Stimulated activated CD4-positive, alpha-beta T cell treated with anti-CD3 and anti-CD28 coated beads, TNF-alpha, amount 100 ng/mL, for 24 hours (primary cell): ENCODE measurements around the gene TBC1D16.

Source experiments
- DNase-seq, 3 experiments: peaks; one replicate each; pipeline ENCODE4 v3.0.0-alpha.2; 2020; ENCODE audit warnings: low read depth in 3 of 3

The TBC1D16 gene

GRCh38 chr17:79928502-79929256 is 107.0 kb downstream of the TBC1D16 start:
- no peak for DNase-seq

GRCh38 chr17:79927688-79928501 is 107.8 kb downstream of the TBC1D16 start:
- DNase-seq: no peak

- DNase-seq: no peak
Measured at GRCh38 chr17:79927136-79927661, 108.5 kb downstream of the TBC1D16 start.

DNA sequence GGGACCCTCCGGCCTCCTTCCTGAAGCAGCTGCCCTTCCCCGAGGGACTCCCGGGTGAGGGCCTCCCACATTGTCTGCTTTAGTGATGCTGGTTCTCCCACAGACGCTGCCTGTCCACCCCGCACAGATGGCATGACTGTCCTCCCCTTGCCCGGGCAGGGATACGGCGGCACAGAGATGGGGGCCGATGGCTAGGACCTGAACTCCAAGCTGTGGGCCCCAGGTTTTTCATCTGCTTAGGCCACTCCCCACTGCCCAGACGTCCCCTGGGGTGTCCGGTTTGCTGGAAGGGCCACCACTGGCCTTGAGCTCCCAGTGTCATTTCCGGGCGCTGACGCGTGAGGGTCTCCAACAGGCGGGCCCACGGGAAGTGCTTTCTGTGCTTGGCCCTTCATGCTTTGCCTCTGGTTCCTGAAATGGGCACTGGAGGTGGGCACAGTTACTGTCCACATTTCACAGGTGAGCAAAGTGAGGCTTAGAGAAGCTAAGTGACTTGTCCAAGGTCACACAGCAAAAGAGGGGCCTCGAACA is 109.0 kb downstream of the TBC1D16 start:
- DNase-seq: no peak

DNA sequence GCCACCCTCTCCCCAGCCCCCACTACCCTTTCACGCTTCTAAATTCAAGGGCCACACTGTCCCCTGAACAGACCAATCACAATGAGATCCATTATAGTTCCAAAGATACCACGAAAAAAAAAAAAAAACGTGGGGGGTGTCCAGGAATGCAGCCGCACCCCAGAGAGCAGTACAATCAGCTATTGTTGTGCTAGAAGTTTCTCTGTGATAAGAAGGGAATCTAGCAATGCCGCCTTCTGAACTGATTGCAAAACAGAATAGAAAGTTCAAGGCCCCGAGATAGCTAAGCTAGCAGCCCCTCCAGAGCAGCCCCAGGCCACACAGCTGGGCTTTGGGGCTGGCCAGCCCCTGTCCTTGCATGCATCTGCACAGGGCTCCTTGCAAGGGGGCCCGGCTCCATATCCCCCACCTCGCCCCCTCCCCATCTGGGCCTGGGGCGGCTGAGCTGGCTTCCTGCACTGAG is 109.5 kb downstream of the TBC1D16 start:
- DNase-seq: no peak

DNA sequence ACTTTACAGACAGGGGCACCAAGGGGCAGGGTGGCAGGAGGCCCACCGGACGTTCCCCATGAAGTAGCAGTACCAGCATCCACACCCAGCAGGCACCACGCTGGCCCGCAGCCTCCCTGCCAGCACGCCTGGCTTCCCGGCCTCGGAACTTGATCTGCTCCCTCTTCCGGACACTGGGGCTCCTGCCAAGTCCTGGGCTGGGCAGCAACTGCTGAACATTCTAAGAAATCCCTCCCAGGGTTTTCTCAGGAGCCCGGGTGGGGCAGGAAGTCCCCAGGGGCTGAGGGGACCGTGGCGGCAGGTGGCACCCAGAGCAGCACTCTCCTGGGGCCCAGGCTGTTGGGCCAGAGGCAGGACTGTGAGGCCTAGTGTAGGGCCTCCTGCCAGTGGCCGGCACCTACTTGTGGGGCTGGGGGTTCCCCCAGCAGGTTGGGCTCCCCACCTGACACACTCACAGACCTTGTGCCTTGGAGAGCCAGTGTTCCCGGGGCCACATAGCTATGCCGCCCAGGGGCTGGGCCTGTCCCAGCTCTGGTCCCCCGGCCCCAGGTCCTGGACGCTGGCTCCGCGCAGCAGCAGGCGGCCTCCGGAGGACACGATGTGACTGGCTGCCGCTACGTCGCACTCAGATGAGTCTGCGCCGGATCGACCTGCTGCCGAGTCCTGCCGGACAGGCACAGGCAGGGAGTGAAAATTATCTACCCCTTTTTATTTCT is 110.3 kb downstream of the TBC1D16 start:
- no peak for DNase-seq

- DNase-seq: no peak
Measured at GRCh38 chr17:79924639-79924976, 111.1 kb downstream of the TBC1D16 start.

GRCh38 chr17:79923974-79924638 is 111.6 kb downstream of the TBC1D16 start:
- DNase-seq: peak in 2 of 3 experiments; percentile 18 to 51

DNA sequence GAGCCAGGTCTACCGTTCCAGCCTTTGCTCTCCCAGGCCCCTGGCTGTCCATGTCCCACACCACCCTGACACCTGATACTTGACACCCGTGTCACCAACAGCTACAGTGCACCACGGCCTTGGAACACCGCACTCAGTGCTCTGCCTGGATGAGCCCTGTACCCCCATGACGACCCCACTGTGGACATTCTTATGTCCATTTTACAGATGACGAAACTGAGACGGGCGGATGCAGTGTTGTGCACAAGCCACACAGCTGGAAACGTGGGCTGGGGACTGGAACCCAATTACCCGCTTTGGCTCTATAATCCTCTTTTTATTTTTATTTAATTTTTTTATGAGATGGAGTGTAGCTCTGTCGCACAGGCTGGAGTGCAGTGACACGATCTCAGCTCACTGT is 112.9 kb downstream of the TBC1D16 start:
- DNase-seq: no peak

GRCh38 chr17:79922116-79922601 is 113.5 kb downstream of the TBC1D16 start:
- DNase-seq: no peak

GRCh38 chr17:79921411-79922115 is 114.1 kb downstream of the TBC1D16 start:
- DNase-seq: no peak

DNA sequence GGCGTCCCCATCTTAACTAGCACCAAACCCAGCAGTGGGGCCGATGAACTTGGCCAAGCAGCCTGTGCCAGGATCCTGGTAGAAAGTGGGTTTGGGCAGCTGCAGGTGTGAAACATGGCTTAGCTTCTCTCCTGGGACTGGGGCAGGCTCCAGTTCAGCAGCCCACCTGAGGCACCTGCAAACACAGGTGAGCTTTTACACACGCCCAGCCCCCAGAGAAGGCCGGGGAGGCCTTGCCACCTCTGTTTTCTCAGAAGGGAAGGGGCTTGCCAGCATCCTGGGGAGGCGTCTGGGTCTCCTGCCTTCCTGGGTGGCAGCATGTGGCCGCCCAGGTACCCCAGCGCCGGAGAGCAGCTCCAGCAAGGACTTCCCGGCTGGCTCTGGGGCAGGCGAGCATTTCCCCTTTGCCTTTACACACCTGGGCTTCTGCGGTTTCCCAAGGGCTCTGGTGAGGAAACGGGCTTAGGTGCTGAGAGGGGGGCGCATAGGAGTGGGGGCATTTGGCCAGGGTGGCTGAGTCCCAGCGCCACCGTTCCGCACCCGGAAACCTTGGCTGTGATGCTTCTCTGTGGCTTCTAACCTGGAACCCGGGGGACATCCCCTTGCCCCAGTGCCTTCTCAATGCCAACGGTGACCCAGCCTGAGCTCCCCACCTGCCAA is 114.8 kb downstream of the TBC1D16 start:
- DNase-seq: no peak

DNA sequence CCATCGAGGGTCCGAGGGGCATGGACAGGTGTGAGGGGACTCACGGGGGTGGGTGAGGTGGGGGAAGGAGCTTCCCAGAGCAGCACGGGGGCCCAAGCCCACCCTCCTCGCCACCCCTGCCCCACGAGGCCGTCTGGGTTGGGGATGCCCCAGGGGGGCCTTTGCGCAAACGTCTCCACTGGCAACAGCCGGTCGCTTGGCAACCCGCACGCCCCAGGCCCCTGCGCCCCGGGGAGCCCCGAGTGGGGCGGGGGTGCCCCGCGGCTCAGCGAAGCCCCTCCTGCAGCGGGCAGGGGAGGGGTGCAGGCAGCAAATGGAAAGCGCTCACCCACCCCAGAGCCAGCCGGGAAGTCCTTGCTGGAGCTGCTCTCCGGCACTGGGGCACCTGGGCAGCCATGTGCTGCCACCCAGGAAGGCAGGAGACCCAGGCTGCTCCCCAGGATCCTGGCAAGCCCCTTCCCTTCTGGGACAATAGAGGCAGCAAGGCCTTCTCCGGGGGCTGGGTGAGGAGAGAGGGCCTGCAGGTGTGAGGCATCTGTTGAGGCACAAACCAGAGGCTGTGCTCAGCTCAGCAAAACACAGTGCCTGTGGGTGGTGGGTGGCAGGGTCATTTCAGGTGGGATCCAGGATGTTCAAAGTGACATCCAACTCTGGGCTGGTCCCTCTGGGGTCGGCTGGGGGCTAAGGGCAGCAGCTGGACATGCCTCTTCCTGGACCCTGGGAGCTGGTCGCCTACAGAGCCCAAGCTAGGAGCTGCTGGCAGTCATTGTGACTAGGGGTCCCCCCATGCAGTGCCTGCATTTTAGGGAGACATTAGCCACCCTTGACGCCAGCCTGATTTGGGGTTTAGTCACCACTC is 115.6 kb downstream of the TBC1D16 start:
- no peak for DNase-seq

DNA sequence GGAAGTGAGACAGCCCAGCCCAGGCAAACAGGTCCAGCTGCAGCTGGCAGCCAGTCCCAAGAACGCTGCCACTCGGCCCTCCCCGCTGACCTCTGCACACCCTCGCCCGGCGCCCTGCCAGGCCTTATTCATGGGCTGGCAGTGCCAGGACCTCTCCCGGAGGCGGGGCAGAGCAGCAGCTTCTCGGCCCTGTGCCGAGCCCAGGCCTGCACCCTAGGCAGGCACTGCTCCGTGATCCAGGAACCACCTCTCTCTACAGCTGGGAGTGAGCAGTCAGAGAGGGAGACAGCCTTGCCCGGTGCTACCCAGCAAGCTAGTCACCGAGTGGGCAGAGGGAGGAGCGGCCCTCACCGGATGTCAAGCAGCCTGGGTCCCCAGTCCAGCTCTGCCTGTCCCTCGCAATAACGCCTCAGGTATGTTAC is 116.5 kb downstream of the TBC1D16 start:
- DNase-seq: no peak

- DNase-seq: no peak
Measured at GRCh38 chr17:79918581-79919163, 117.0 kb downstream of the TBC1D16 start.

DNA sequence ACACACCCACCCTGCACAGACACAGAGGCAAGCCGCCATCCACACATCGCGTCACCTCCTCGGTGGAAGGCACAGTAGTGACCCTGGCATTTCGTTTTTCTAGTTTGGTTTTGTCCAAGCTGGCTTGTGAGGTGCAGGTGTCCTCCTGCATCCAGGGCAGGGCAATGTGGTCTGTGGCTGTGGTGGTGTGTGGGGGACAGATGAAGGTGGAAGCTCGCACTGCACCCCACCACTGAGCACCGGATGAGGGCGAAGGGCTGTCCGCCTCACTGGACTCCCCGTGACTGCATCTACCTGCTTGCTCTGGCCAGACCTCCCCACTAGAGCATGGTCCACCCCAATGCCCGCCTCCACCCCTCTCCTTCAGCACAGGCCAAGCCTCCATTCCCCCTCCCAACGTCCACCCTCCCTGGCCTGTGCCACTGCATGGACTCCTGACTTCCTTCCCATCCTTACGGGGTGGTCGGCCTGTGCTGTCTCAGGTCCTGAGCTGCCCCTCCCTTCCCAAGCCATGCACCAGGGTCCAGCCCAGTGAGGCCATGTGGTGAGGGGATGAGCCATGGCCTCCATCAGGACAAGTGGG is 117.7 kb downstream of the TBC1D16 start:
- no peak for DNase-seq

- no peak for DNase-seq
Measured at GRCh38 chr17:79916991-79917901, 118.4 kb downstream of the TBC1D16 start.
